KOPT-K1 (cell line): ENCODE results near the gene OR10J4.
"Not testable (repeated sequence)": the region's sequence is repeated elsewhere in the genome, so short reads cannot be mapped to it uniquely, and the experiment has no call there.

ENCODE experiments used
- H3K27ac ChIP-seq: fragments of 200-600 bp; sonication (generic); 2 replicates; pipeline ENCODE4 v1.5.1; 2016; ENCODE audit warnings: antibody characterized with exemption, mild to moderate bottlenecking, low read depth, low read length; ENCODE audit not compliant: poor library complexity, severe bottlenecking
- H3K36me3 ChIP-seq: fragments of 200-600 bp; sonication (generic); 2 replicates; pipeline ENCODE4 v1.5.1; 2017; ENCODE audit warnings: antibody characterized with exemption, mild to moderate bottlenecking, low read length, moderate library complexity; ENCODE audit not compliant: insufficient read depth
- H3K9me3 ChIP-seq: fragments of 200-600 bp; sonication (generic); 2 replicates; pipeline ENCODE4 v1.5.1; 2017; ENCODE audit warnings: antibody characterized with exemption, low read length, mild to moderate bottlenecking; ENCODE audit not compliant: insufficient read depth, poor library complexity, severe bottlenecking

OR10J4 gene

DNA sequence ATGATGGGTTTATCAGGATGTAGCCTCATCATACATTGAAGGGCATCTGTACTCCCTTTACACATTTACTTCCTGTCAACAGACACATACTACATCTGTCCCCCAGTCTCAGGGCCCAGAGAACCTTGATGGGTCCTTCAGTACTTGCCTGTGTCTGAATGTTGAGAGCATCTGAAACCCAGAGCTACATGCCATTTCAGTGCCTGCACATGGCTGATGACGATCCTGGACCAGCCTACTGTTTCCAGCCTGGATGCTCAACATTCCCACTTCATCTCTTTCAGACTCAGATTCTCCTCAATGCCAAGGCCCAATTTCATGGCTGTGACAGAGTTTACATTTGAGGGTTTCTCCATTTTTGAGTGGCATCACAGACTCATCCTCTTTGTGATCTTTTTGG lies at the start of gene OR10J4:
Gene OR10J4, plus strand, starts transcription at position 301 of the 400 bp plus-strand sequence.
- no peak within 1 kb of the TSS for H3K27ac ChIP-seq
- no peaks in the 10 kb centered on the region for H3K36me3 ChIP-seq
- no peaks in the 10 kb centered on the region for H3K9me3 ChIP-seq

GRCh38 chr1:159406821-159407220 lies 25.2 kb upstream of the OR10J4 start:
- no peak overlapping the region for H3K27ac ChIP-seq
- no peaks in the 10 kb centered on the region for H3K9me3 ChIP-seq
- no peaks in the 10 kb centered on the region for H3K36me3 ChIP-seq

DNA sequence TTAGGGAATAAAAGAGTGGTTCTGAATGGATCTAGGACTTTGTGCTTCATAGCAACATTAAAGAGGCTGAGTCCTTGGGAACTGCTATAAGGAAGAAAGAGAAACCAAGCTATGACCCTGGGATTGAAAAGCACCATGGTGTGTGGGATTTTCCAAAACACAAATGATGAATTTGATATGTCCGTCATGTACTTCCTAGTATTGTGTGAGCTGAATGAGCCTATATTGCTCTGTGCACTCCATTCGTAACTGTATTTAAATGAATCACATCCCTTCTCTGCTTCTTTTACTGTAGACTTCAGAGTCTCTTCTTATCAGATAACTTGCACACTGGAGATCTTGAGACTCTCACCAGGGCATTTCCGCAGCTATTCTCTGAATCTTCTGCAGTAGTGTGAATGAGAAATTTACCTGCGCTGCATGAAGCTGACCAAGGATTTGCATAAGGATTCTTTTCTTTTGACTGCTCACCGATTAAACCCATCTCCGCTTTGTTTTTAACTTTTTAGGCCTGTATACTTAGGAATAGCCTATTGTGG lies 23.1 kb upstream of the OR10J4 start:
- Histone ChIP-seq H3K36me3 (no peaks in the 10 kb centered on the region), H3K9me3 (no peaks in the 10 kb centered on the region), H3K27ac (no peak overlapping the region)

DNA sequence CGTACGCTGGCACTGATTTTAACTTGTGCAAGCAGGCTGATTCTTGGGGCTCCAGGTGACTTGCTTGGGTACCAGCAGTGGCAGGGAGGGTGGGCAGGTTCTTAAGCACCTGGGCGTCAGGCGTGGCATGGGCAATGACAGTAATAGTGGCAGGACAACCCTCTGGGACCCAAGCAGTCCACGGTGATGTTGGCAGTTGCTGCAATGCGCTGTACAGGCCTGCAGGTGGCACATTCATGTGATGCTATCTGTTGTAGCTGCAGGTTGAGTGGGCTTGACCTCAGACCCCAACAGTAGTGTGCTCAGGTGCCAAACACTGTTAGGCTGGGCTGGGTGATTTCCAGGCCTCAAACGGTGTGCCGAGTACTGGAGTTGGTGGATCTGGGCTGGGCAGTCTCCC lies 10.2 kb upstream of the OR10J4 start:
- H3K36me3 ChIP-seq = no peaks in the 10 kb centered on the region
- H3K27ac ChIP-seq = no peak overlapping the region
- H3K9me3 ChIP-seq = peaks cover 14% of the 10 kb centered on the region

DNA sequence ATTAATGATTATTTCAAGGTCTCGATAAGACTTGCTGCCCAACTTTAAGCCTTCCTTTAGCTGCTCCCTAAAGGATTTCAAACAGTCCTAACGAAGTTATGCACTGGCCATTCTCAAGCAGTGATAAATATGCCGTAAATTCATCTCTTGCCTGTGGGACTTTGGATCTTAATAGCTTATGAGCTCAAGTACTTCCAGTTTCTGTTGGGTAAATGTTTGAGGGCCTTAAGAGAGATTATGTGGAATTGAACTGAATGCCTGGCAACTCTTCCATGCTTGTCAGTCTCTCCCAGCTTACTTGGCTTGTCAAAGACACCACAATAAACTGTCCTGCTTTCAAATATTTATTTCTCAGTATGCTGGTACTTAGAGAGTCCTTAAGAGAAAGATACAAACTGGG lies 3.5 kb upstream of the OR10J4 start:
- Histone ChIP-seq H3K36me3 (no peaks in the 10 kb centered on the region), H3K9me3 (no peaks in the 10 kb centered on the region), H3K27ac (no peak overlapping the region)

DNA sequence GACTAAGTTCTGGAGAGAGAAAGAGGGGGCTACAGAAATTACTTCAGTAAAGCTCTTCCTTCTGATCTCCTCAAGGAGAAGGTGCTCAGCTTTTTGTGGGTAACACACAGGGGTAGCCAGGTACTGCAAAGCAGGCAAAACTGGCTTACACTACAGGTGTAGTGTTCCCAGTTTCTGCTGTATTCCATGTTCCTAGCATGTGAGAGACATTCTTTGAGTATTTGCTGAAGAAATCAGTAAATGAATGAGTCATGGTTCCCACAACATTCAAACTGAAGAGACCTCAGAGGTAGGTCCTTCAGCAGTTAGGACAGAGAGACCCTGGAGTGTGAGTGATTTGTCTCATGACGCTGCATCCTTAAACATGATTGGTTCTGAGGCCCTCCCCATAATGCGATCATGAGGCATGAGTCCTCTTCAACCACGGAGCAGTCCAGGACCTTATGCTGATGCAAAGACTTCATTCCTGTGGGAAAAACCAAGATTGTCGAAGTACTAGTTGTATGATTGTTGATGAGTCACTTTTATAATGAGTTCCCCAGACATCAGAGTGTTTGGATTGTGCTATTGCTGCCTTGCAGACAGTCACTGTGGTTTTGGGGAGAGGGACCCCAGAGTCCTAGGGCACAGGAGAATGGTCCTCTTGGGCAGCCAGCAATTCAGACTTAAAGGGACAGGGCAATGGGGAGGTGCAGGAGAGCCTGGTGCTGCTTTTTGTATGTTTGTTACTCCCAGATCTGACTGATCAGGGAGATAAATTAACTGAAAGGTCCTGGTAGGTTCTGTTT lies 2.7 kb upstream of the OR10J4 start:
- no peak overlapping the region for H3K27ac ChIP-seq
- no peaks in the 10 kb centered on the region for H3K9me3 ChIP-seq
- H3K36me3 ChIP-seq = no peaks in the 10 kb centered on the region

GRCh38 chr1:159430985-159431384 lies 1.0 kb upstream of the OR10J4 start:
- Histone ChIP-seq H3K9me3 (no peaks in the 10 kb centered on the region), H3K36me3 (no peaks in the 10 kb centered on the region), H3K27ac (no peak overlapping the region)

DNA sequence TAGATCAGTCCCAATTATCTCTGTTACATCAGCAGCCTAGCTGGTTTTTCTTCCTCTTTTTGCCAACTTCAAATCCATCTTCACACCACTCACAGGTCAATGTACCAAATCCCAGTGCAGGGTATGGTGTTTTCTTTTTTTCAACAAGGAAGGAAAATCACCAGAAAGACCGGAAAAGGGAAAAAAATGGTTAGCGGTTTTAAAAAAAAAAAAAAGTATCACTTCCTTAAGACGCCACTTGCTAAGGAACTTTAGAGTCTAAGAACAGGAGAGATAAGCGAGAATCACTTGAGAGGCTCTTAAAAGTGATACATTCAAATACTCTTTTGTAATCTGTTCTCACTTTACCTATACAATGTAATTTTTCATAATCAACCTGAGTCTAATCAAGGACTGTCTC lies 4.5 kb downstream of the OR10J4 start:
- no peak overlapping the region for H3K27ac ChIP-seq
- no peaks in the 10 kb centered on the region for H3K9me3 ChIP-seq
- H3K36me3 ChIP-seq = no peaks in the 10 kb centered on the region

DNA sequence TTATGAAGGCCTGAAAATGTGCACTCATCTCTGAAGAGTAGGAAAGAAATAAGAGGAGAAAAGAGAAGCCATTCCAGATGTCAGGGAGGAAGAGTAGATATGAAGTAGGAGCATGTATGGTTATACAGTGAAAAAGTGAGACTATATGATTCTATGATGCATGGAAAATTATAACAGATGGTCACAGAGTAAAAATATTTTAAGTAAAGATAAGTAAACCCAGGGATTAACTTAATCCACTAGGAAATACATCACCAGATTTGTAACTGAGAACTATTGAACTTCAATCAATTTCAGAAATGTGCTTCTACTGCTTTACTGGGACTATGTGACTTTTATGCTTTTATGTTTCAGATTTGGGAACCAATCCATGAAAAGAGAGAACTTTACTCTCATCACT lies 7.4 kb downstream of the OR10J4 start, which contains the start of gene OR10J1:
Gene OR10J1, plus strand, starts transcription at position 301 of the 400 bp plus-strand sequence. Its CDS starts 70 bp downstream, at position 371.
- Histone ChIP-seq H3K9me3 (no peaks in the 10 kb centered on the region), H3K27ac (no peak within 1 kb of the TSS), H3K36me3 (no peaks in the 10 kb centered on the region)

DNA sequence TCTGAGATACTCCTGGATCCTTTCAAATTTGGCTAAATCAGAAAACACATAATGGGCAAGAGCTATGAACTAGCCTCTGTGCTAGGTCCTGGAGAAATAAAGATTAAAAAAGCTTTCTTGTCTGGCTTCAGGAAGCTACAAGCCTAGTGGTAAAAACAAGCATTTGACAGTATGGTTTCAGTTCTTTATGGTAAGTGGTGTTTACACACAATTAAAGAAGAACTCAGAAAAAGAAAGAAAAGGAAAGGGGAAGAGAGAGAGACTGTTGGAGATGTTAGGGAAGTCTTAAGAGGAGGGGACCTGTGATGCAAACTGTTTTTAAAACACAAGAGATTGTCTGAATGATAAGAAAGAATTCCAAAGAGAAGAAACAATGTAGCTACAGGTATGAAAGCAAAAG lies 9.4 kb downstream of the OR10J4 start:
- Histone ChIP-seq H3K9me3 (no peaks in the 10 kb centered on the region), H3K36me3 (no peaks in the 10 kb centered on the region), H3K27ac (no peak overlapping the region)

GRCh38 chr1:159442428-159442827 lies 10.4 kb downstream of the OR10J4 start:
- H3K9me3 ChIP-seq = no peaks in the 10 kb centered on the region
- H3K27ac ChIP-seq = no peak overlapping the region
- H3K36me3 ChIP-seq = no peaks in the 10 kb centered on the region

DNA sequence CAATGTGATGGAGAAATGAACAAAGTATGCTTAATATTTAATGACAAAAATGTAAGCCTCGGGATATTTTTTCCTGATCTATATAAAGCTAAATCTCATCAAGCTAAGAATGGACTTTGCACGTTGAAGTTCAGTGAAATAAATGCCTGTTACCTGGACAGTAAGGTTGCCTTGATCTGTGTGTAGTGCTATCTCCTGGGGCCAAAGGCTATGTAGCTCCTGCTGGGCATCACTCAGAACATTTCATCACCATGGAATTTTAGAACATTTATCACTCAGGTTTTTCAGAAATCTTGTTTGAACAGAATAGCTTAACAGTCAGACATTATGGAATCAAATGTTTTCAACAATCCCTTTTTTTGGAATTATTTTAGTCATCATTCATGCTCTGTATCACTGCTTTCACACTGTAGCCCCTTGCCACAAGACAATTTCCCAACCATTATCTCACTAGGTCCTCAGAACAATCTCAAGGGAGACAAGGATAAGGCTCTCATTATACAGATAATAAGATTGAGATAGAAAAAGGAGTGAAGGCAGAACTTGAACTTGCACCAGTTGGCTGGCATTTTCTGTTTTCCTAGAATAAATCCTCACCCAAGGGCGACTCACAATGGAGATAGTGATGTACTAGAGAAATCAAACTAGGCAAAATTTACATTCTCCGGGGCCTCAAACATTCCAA lies 11.2 kb downstream of the OR10J4 start:
- Histone ChIP-seq H3K36me3 (no peaks in the 10 kb centered on the region), H3K27ac (no peak overlapping the region), H3K9me3 (no peaks in the 10 kb centered on the region)

GRCh38 chr1:159444511-159444910 lies 12.5 kb downstream of the OR10J4 start:
- Histone ChIP-seq H3K9me3 (no peaks in the 10 kb centered on the region), H3K27ac (no peak overlapping the region), H3K36me3 (no peaks in the 10 kb centered on the region)

DNA sequence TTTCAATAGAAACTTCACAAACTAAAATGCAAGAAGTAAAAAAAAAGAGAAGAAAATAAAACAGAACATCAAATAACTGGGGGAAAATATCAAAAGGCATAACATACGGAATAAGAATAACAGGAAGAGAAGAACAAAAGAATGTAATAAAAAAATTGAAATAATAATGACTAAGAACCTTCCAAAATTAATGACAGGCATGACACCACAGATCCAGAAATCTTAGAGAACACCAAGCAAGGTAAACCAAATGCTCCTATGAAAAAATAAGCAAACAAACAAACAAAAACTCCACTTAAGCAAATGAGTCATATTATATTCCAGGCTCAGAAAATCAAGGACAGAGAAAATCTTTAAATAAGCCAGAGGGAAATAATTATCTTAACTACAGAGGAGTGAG lies 16.2 kb downstream of the OR10J4 start:
- Histone ChIP-seq H3K9me3 (no peaks in the 10 kb centered on the region), H3K36me3 (no peaks in the 10 kb centered on the region), H3K27ac (no peak overlapping the region)

DNA sequence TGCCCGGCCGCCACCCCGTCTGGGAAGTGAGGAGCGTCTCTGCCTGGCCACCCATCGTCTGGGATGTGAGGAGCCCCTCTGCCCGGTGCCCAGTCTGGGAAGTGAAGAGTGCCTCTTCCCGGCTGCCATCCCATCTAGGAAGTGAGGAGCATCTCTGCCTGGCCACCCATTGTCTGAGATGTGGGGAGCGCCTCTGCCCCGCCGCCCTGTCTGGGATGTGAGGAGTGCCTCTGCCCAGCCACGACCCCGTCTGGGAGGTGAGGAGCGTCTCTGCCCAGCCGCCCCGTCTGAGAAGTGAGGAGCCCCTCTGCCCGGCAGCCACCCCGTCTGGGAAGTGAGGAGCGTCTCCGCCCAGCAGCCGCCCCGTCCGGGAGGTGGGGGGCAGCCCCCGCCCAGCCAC lies 17.6 kb downstream of the OR10J4 start:
- H3K36me3 ChIP-seq, H3K27ac ChIP-seq, H3K9me3 ChIP-seq: not testable (repeated sequence)
